ENCODE results near the gene CTRL.
"Not testable (repeated sequence)": the region's sequence is repeated elsewhere in the genome, so short reads cannot be mapped to it uniquely, and the experiment has no call there.

Gene CTRL

GRCh38 chr16:67937713-67938112 is 6.1 kb upstream of the CTRL start:
- H3K9me3 ChIP-seq (ENCODE audit: control insufficient read depth, low read length); DNase-seq (ENCODE audit: low read depth); H3K9ac ChIP-seq (ENCODE audit: low read length); H3K27me3 ChIP-seq (replicated peaks; ENCODE audit: control insufficient read depth, insufficient read depth, low read length): not testable (repeated sequence)
- H3K4me1 ChIP-seq (ENCODE audit: control insufficient read depth, insufficient read depth, low read length), result peaks cover 29% of the 10 kb centered on the region
- H3K4me3 ChIP-seq (ENCODE audit: low read length), result peak overlapping the region; percentile 98
- peaks cover 32% of the 10 kb centered on the region for H3K36me3 ChIP-seq (ENCODE audit: control insufficient read depth, insufficient read depth, low read length, severe bottlenecking)

GRCh38 chr16:67936880-67937605 is 5.4 kb upstream of the CTRL start:
- Histone ChIP-seq H3K9ac (ENCODE audit: low read length) (peak overlapping the region; percentile 98), H3K27me3 (replicated peaks; ENCODE audit: control insufficient read depth, insufficient read depth, low read length) (no peaks in the 10 kb centered on the region), H3K4me3 (ENCODE audit: low read length) (peak overlapping the region; percentile 98), H3K4me1 (ENCODE audit: control insufficient read depth, insufficient read depth, low read length) (peaks cover 29% of the 10 kb centered on the region), H3K9me3 (ENCODE audit: control insufficient read depth, low read length) (no peaks in the 10 kb centered on the region), H3K36me3 (ENCODE audit: control insufficient read depth, insufficient read depth, low read length, severe bottlenecking) (peaks cover 26% of the 10 kb centered on the region)
- DNase-seq (ENCODE audit: low read depth), result peak; percentile 88

GRCh38 chr16:67936124-67936879 is 4.6 kb upstream of the CTRL start, which contains the start of gene PSMB10:
Gene PSMB10, minus strand, starts transcription at chr16:67936850. Its CDS starts 101 bp downstream, at chr16:67936749.
- DNase-seq (ENCODE audit: low read depth), result peak; percentile 65
- Histone ChIP-seq H3K9ac (ENCODE audit: low read length) (peak within 1 kb of the TSS; percentile 98), H3K9me3 (ENCODE audit: control insufficient read depth, low read length) (no peaks in the 10 kb centered on the region)

GRCh38 chr16:67935402-67936123 is 3.9 kb upstream of the CTRL start:
- peak; percentile 92 for DNase-seq (ENCODE audit: low read depth)
- peaks cover 29% of the 10 kb centered on the region for H3K4me1 ChIP-seq (ENCODE audit: control insufficient read depth, insufficient read depth, low read length)

More at GRCh38 chr16:67936124-67936879, 4.6 kb upstream of the CTRL start, which contains the start of gene PSMB10:
- peaks cover 29% of the 10 kb centered on the region for H3K4me1 ChIP-seq (ENCODE audit: control insufficient read depth, insufficient read depth, low read length)
- H3K4me3 ChIP-seq (ENCODE audit: low read length), result peak within 1 kb of the TSS; percentile 98
- no peaks in the 10 kb centered on the region for H3K27me3 ChIP-seq (replicated peaks; ENCODE audit: control insufficient read depth, insufficient read depth, low read length)
- peaks cover 18% of the 10 kb centered on the region for H3K36me3 ChIP-seq (ENCODE audit: control insufficient read depth, insufficient read depth, low read length, severe bottlenecking)

GRCh38 chr16:67935101-67935401 is 3.4 kb upstream of the CTRL start:
- Histone ChIP-seq H3K4me3 (ENCODE audit: low read length) (peak overlapping the region; percentile 98), H3K27me3 (replicated peaks; ENCODE audit: control insufficient read depth, insufficient read depth, low read length) (no peaks in the 10 kb centered on the region), H3K4me1 (ENCODE audit: control insufficient read depth, insufficient read depth, low read length) (peaks cover 29% of the 10 kb centered on the region), H3K36me3 (ENCODE audit: control insufficient read depth, insufficient read depth, low read length, severe bottlenecking) (peaks cover 10% of the 10 kb centered on the region), H3K9ac (ENCODE audit: low read length) (peak overlapping the region; percentile 98), H3K9me3 (ENCODE audit: control insufficient read depth, low read length) (no peaks in the 10 kb centered on the region)
- DNase-seq (ENCODE audit: low read depth), result peak; percentile 26

More at GRCh38 chr16:67935402-67936123, 3.9 kb upstream of the CTRL start:
- Histone ChIP-seq H3K27me3 (replicated peaks; ENCODE audit: control insufficient read depth, insufficient read depth, low read length) (no peaks in the 10 kb centered on the region), H3K9ac (ENCODE audit: low read length) (peak overlapping the region; percentile 98), H3K36me3 (ENCODE audit: control insufficient read depth, insufficient read depth, low read length, severe bottlenecking) (peaks cover 11% of the 10 kb centered on the region), H3K4me3 (ENCODE audit: low read length) (peak overlapping the region; percentile 98), H3K9me3 (ENCODE audit: control insufficient read depth, low read length) (no peaks in the 10 kb centered on the region)

- H3K27me3 ChIP-seq (replicated peaks; ENCODE audit: control insufficient read depth, insufficient read depth, low read length), result no peaks in the 10 kb centered on the region
- no peaks in the 10 kb centered on the region for H3K9me3 ChIP-seq (ENCODE audit: control insufficient read depth, low read length)
- H3K4me3 ChIP-seq (ENCODE audit: low read length), result peak overlapping the region; percentile 98
- H3K9ac ChIP-seq (ENCODE audit: low read length), result peak overlapping the region; percentile 98
- DNase-seq (ENCODE audit: low read depth), result peak; percentile 15
- peaks cover 10% of the 10 kb centered on the region for H3K36me3 ChIP-seq (ENCODE audit: control insufficient read depth, insufficient read depth, low read length, severe bottlenecking)
- H3K4me1 ChIP-seq (ENCODE audit: control insufficient read depth, insufficient read depth, low read length), result peaks cover 29% of the 10 kb centered on the region
These were observed 2.8 kb upstream of the CTRL start for GRCh38 chr16:67934306-67935100.

GRCh38 chr16:67933805-67934204 is 2.1 kb upstream of the CTRL start:
- no peak overlapping the region for H3K9ac ChIP-seq (ENCODE audit: low read length)
- H3K4me1 ChIP-seq (ENCODE audit: control insufficient read depth, insufficient read depth, low read length), result peaks cover 29% of the 10 kb centered on the region
- no peak for DNase-seq (ENCODE audit: low read depth)
- H3K27me3 ChIP-seq (replicated peaks; ENCODE audit: control insufficient read depth, insufficient read depth, low read length), result no peaks in the 10 kb centered on the region
- H3K36me3 ChIP-seq (ENCODE audit: control insufficient read depth, insufficient read depth, low read length, severe bottlenecking), result peaks cover 16% of the 10 kb centered on the region
- no peaks in the 10 kb centered on the region for H3K9me3 ChIP-seq (ENCODE audit: control insufficient read depth, low read length)
- peak overlapping the region; percentile 98 for H3K4me3 ChIP-seq (ENCODE audit: low read length)

- H3K36me3 ChIP-seq (ENCODE audit: control insufficient read depth, insufficient read depth, low read length, severe bottlenecking), result peaks cover 30% of the 10 kb centered on the region
- no peak for DNase-seq (ENCODE audit: low read depth)
- no peak overlapping the region for H3K9ac ChIP-seq (ENCODE audit: low read length)
- H3K4me1 ChIP-seq (ENCODE audit: control insufficient read depth, insufficient read depth, low read length), result peaks cover 28% of the 10 kb centered on the region
- no peaks in the 10 kb centered on the region for H3K9me3 ChIP-seq (ENCODE audit: control insufficient read depth, low read length)
- no peak overlapping the region for H3K4me3 ChIP-seq (ENCODE audit: low read length)
- H3K27me3 ChIP-seq (replicated peaks; ENCODE audit: control insufficient read depth, insufficient read depth, low read length), result no peaks in the 10 kb centered on the region
These were observed 789 bp upstream of the CTRL start for GRCh38 chr16:67932462-67932840.

- Histone ChIP-seq H3K4me3 (ENCODE audit: low read length) (no peak overlapping the region), H3K36me3 (ENCODE audit: control insufficient read depth, insufficient read depth, low read length, severe bottlenecking) (peaks cover 35% of the 10 kb centered on the region), H3K9ac (ENCODE audit: low read length) (no peak overlapping the region), H3K9me3 (ENCODE audit: control insufficient read depth, low read length) (no peaks in the 10 kb centered on the region), H3K27me3 (replicated peaks; ENCODE audit: control insufficient read depth, insufficient read depth, low read length) (no peaks in the 10 kb centered on the region), H3K4me1 (ENCODE audit: control insufficient read depth, insufficient read depth, low read length) (peaks cover 31% of the 10 kb centered on the region)
- no peak for DNase-seq (ENCODE audit: low read depth)
These were observed 917 bp downstream of the CTRL start for GRCh38 chr16:67930678-67931211.

- Histone ChIP-seq H3K27me3 (replicated peaks; ENCODE audit: control insufficient read depth, insufficient read depth, low read length) (no peaks in the 10 kb centered on the region), H3K4me1 (ENCODE audit: control insufficient read depth, insufficient read depth, low read length) (peaks cover 27% of the 10 kb centered on the region), H3K9me3 (ENCODE audit: control insufficient read depth, low read length) (no peaks in the 10 kb centered on the region), H3K36me3 (ENCODE audit: control insufficient read depth, insufficient read depth, low read length, severe bottlenecking) (peaks cover 35% of the 10 kb centered on the region), H3K9ac (ENCODE audit: low read length) (no peak overlapping the region), H3K4me3 (ENCODE audit: low read length) (no peak overlapping the region)
- DNase-seq (ENCODE audit: low read depth), result no peak
These were observed 1.5 kb downstream of the CTRL start for GRCh38 chr16:67930191-67930590.

Data from adipocyte (in vitro differentiated cells).